ENCODE measurements around the gene AXIN1. TPM values are rescaled to one million over a fixed set of nuclear protein-coding genes. Genes with fewer than 3 reads are reported as not detected.

AXIN1 gene
- total and polyA plus RNA-seq, 2 donors (not counting 1 experiment from before 2014, with no cell fraction given) = 5.1 to 18.7 TPM

DNA sequence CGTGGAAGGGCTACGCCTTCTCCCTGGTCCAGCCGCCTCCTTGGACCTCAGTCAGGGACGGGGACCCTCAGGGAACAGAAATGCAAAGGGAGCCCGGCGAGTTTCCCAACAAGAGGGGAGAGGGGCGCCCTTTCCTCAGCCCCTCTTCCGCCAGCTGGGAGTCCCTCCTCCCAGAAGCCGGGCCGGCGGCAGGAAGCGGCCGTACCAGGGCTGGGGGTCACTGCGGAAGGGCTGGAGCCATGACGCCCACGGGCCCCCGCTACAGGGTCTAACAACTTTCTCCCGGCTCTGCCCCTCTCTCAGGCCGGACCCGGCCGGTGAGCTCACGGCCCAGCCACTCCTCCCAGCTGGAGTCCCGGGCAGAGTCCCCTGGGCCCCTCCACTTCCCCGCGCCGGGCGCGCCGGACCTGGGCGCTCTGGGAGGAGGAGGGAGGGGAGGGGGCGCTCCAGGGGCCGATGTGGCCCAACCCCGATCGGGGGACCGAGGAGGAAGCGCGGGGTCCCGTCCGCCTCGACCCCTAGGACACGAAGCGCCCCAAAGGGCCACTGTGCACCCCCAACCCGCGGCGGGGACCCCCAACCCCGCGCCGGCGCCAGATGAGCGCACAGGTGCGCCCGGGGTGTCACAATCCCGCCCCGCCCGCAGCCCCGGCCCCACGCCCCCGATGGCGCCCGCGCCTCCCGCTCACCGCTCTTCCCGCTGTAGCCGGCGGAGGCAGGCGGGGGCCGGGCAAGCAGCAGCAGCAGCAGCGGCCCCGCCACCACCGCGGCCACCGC is 28.7 kb upstream of the AXIN1 start:
- Histone ChIP-seq H3K27ac (ENCODE audit: insufficient read depth, low read length) (peak overlapping the region; percentile 28), H3K36me3 (ENCODE audit: control insufficient read depth, insufficient read depth, low read length) (peaks cover 5% of the 10 kb centered on the region), H3K27me3 (ENCODE audit: control insufficient read depth, insufficient read depth, low read length) (no peaks in the 10 kb centered on the region), H2AFZ (ENCODE audit: low read length) (no peak overlapping the region), H3K4me3 (replicated peaks in 1 of 4; ENCODE audit: control extremely low read depth in 1 of 4, insufficient read depth in 1 of 4, low read depth in 3 of 4, low read length in 4 of 4) (peak overlapping the region; percentile 64 to 92 (median 75)), H3K4me2 (ENCODE audit: extremely low read depth, insufficient read depth, low read length) (peak overlapping the region; percentile 87), H4K20me1 (ENCODE audit: control insufficient read depth, extremely low read depth, insufficient read depth, low read length) (no peaks in the 10 kb centered on the region), H3K9ac (ENCODE audit: insufficient read depth, low read length) (peak overlapping the region; percentile 70), H3K9me3 (ENCODE audit: control insufficient read depth, insufficient read depth, low read depth, low read length) (no peaks in the 10 kb centered on the region), H3K4me1 (ENCODE audit: control insufficient read depth, extremely low read depth, insufficient read depth, low read length) (no peaks in the 10 kb centered on the region), H3K79me2 (ENCODE audit: control insufficient read depth, insufficient read depth, low read length) (peaks cover 14% of the 10 kb centered on the region)
- TF ChIP-seq, protein P1, sequence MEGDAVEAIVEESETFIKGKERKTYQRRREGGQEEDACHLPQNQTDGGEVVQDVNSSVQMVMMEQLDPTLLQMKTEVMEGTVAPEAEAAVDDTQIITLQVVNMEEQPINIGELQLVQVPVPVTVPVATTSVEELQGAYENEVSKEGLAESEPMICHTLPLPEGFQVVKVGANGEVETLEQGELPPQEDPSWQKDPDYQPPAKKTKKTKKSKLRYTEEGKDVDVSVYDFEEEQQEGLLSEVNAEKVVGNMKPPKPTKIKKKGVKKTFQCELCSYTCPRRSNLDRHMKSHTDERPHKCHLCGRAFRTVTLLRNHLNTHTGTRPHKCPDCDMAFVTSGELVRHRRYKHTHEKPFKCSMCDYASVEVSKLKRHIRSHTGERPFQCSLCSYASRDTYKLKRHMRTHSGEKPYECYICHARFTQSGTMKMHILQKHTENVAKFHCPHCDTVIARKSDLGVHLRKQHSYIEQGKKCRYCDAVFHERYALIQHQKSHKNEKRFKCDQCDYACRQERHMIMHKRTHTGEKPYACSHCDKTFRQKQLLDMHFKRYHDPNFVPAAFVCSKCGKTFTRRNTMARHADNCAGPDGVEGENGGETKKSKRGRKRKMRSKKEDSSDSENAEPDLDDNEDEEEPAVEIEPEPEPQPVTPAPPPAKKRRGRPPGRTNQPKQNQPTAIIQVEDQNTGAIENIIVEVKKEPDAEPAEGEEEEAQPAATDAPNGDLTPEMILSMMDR (conservative IDR thresholded peaks at IDR 0.05 in 1 of 2, IDR thresholded peaks at IDR 0.05 in 1 of 2; ENCODE audit: low read depth in 1 of 2, low read length in 2 of 2) = no peak
- TF ChIP-seq EZH2 (IDR thresholded peaks at IDR 0.05; ENCODE audit: low read length, missing control alignments) = no peak
- DNase-seq (ENCODE audit: low read depth in 2 of 2) = no peak

GRCh38 chr16:380762-381011 is 28.2 kb upstream of the AXIN1 start:
- peak overlapping the region; percentile 28 for H3K27ac ChIP-seq (ENCODE audit: insufficient read depth, low read length)
- H3K4me2 ChIP-seq (ENCODE audit: extremely low read depth, insufficient read depth, low read length) = peak overlapping the region; percentile 87
- peaks cover 14% of the 10 kb centered on the region for H3K79me2 ChIP-seq (ENCODE audit: control insufficient read depth, insufficient read depth, low read length)
- no peaks in the 10 kb centered on the region for H3K27me3 ChIP-seq (ENCODE audit: control insufficient read depth, insufficient read depth, low read length)
- H4K20me1 ChIP-seq (ENCODE audit: control insufficient read depth, extremely low read depth, insufficient read depth, low read length) = no peaks in the 10 kb centered on the region
- peak overlapping the region; percentile 70 for H3K9ac ChIP-seq (ENCODE audit: insufficient read depth, low read length)
- H3K9me3 ChIP-seq (ENCODE audit: control insufficient read depth, insufficient read depth, low read depth, low read length) = no peaks in the 10 kb centered on the region
- no peak for DNase-seq (ENCODE audit: low read depth in 2 of 2)
- TF ChIP-seq, protein P1 (conservative IDR thresholded peaks at IDR 0.05 in 1 of 2, IDR thresholded peaks at IDR 0.05 in 1 of 2; ENCODE audit: low read depth in 1 of 2, low read length in 2 of 2) = no peak
- TF ChIP-seq EZH2 (IDR thresholded peaks at IDR 0.05; ENCODE audit: low read length, missing control alignments) = no peak
- H2AFZ ChIP-seq (ENCODE audit: low read length) = no peak overlapping the region
- H3K36me3 ChIP-seq (ENCODE audit: control insufficient read depth, insufficient read depth, low read length) = peaks cover 8% of the 10 kb centered on the region
- peak overlapping the region; percentile 64 to 92 (median 75) for H3K4me3 ChIP-seq (replicated peaks in 1 of 4; ENCODE audit: control extremely low read depth in 1 of 4, insufficient read depth in 1 of 4, low read depth in 3 of 4, low read length in 4 of 4)
- H3K4me1 ChIP-seq (ENCODE audit: control insufficient read depth, extremely low read depth, insufficient read depth, low read length) = no peaks in the 10 kb centered on the region

- peak overlapping the region; percentile 35 for H3K4me2 ChIP-seq (ENCODE audit: extremely low read depth, insufficient read depth, low read length)
- H3K36me3 ChIP-seq (ENCODE audit: control insufficient read depth, insufficient read depth, low read length) = peaks cover 9% of the 10 kb centered on the region
- no peaks in the 10 kb centered on the region for H3K9me3 ChIP-seq (ENCODE audit: control insufficient read depth, insufficient read depth, low read depth, low read length)
- H3K9ac ChIP-seq (ENCODE audit: insufficient read depth, low read length) = no peak overlapping the region
- peaks cover 14% of the 10 kb centered on the region for H3K79me2 ChIP-seq (ENCODE audit: control insufficient read depth, insufficient read depth, low read length)
- H3K4me1 ChIP-seq (ENCODE audit: control insufficient read depth, extremely low read depth, insufficient read depth, low read length) = no peaks in the 10 kb centered on the region
- no peaks in the 10 kb centered on the region for H3K27me3 ChIP-seq (ENCODE audit: control insufficient read depth, insufficient read depth, low read length)
- no peak overlapping the region for H2AFZ ChIP-seq (ENCODE audit: low read length)
- H3K27ac ChIP-seq (ENCODE audit: insufficient read depth, low read length) = no peak overlapping the region
- TF ChIP-seq, protein P1 (conservative IDR thresholded peaks at IDR 0.05 in 1 of 2, IDR thresholded peaks at IDR 0.05 in 1 of 2; ENCODE audit: low read depth in 1 of 2, low read length in 2 of 2) = no peak
- TF ChIP-seq EZH2 (IDR thresholded peaks at IDR 0.05; ENCODE audit: low read length, missing control alignments) = no peak
- no peak for DNase-seq (ENCODE audit: low read depth in 2 of 2)
- no peaks in the 10 kb centered on the region for H4K20me1 ChIP-seq (ENCODE audit: control insufficient read depth, extremely low read depth, insufficient read depth, low read length)
- H3K4me3 ChIP-seq (replicated peaks in 1 of 4; ENCODE audit: control extremely low read depth in 1 of 4, insufficient read depth in 1 of 4, low read depth in 3 of 4, low read length in 4 of 4) = peak overlapping the region in 3 of 4 experiments; percentile 64 to 82 (median 68)
These were observed 27.6 kb upstream of the AXIN1 start for GRCh38 chr16:379961-380761.
